Naive thymus-derived CD4-positive, alpha-beta T cell (primary cell): ENCODE results near the gene ST3GAL6. TPM values are rescaled to one million over a fixed set of nuclear protein-coding genes. Genes with fewer than 3 reads are reported as not detected.

Source experiments
- ATAC-seq: fragments of 150-1000 bp; cut with Tn5 transposase; 2 replicates; pipeline ENCODE4 v1.10.0; 2021; ENCODE audit warnings: mild to moderate bottlenecking, moderate library complexity
- CTCF ChIA-PET: fragments of 350-600 bp; sonication (Branson Sonifier 250); formaldehyde crosslinking; loops from one replicate; lab custom pipeline; 2021; ENCODE audit warnings: antibody characterized with exemption; lab: Charles Lee
- POLR2A ChIA-PET: fragments of 350-600 bp; sonication (Branson Sonifier 250); formaldehyde crosslinking; loops from one replicate; lab custom pipeline; 2021; ENCODE audit warnings: antibody characterized with exemption, inconsistent platforms; lab: Charles Lee
- DNase-seq, 9 donors: peaks; one replicate each; pipeline versions ENCODE4 v3.0.0 to v3.0.0-alpha.2; 2020 to 2022; ENCODE audit warnings: mixed read lengths in 1 of 9
- H3K27ac ChIP-seq: one replicate; pipeline ENCODE4 v1.7.0; 2013; ENCODE audit warnings: mild to moderate bottlenecking, low read depth, low read length, moderate library complexity
- H3K27me3 ChIP-seq, 2 donors: one replicate each; pipeline ENCODE4 v1.7.0; 2013; ENCODE audit warnings: low read length in 2 of 2, mild to moderate bottlenecking in 2 of 2, moderate library complexity in 2 of 2; ENCODE audit not compliant: control insufficient read depth in 2 of 2, insufficient read depth in 2 of 2
- H3K36me3 ChIP-seq, 3 experiments: 1 replicate in 2 of 3; 2 replicates in 1 of 3; pipeline ENCODE4 v1.7.0; 2013; ENCODE audit warnings: low read length in 3 of 3, mild to moderate bottlenecking in 3 of 3, moderate library complexity in 1 of 3; ENCODE audit not compliant: insufficient read depth in 3 of 3, control insufficient read depth in 2 of 3
- H3K4me1 ChIP-seq, 2 donors: one replicate each; pipeline ENCODE4 v1.7.0; 2013; ENCODE audit warnings: low read length in 2 of 2, mild to moderate bottlenecking in 2 of 2, moderate library complexity in 1 of 2; ENCODE audit not compliant: control insufficient read depth in 2 of 2, insufficient read depth in 2 of 2
- H3K4me3 ChIP-seq: 2 replicates; pipeline ENCODE4 v1.7.0; 2013; ENCODE audit warnings: mild to moderate bottlenecking, low read length
- H3K9me3 ChIP-seq, 3 experiments: 1 replicate in 2 of 3; 2 replicates in 1 of 3; pipeline ENCODE4 v1.7.0; 2013; ENCODE audit warnings: low read length in 3 of 3; ENCODE audit not compliant: control insufficient read depth in 2 of 3
- H3K27ac Mint-ChIP-seq, 9 donors: one replicate each; pipeline ENCODE4 v1.8.0; 2020 to 2022; ENCODE audit warnings: mixed read lengths in 9 of 9, mild to moderate bottlenecking in 8 of 9, moderate library complexity in 5 of 9, inconsistent platforms in 2 of 9
- H3K27me3 Mint-ChIP-seq, 5 donors: one replicate each; pipeline ENCODE4 v1.8.0; 2021 to 2022; ENCODE audit warnings: mixed read lengths in 5 of 5, mild to moderate bottlenecking in 1 of 5
- H3K36me3 Mint-ChIP-seq, 5 donors: one replicate each; pipeline ENCODE4 v1.8.0; 2020 to 2022; ENCODE audit warnings: mixed read lengths in 5 of 5, mild to moderate bottlenecking in 3 of 5, inconsistent platforms in 1 of 5
- H3K4me1 Mint-ChIP-seq, 7 donors: one replicate each; pipeline ENCODE4 v1.8.0; 2020 to 2022; ENCODE audit warnings: mixed read lengths in 7 of 7, mild to moderate bottlenecking in 3 of 7, inconsistent platforms in 1 of 7
- H3K4me3 Mint-ChIP-seq, 10 donors: one replicate each; pipeline ENCODE4 v1.8.0; 2020 to 2022; ENCODE audit warnings: mild to moderate bottlenecking in 10 of 10, mixed read lengths in 10 of 10, moderate library complexity in 6 of 10, inconsistent platforms in 2 of 10
- H3K9me3 Mint-ChIP-seq, 11 donors: one replicate each; pipeline ENCODE4 v1.8.0; 2020 to 2022; ENCODE audit warnings: mixed read lengths in 11 of 11, mild to moderate bottlenecking in 4 of 11, inconsistent platforms in 1 of 11, moderate library complexity in 1 of 11
- intact Hi-C, 2 donors: fragments of 100-400 bp; cut with micrococcal nuclease; formaldehyde crosslinking; loops; one replicate each; pipeline ENCODE4 v1.15.1; 2023
- polyA plus RNA-seq, 2 donors: library from polyadenylated mRNA; unstranded; fragments of 300-500 nt; fragmentation: Illumina TruSeq; gene quantifications; one replicate each; pipeline ENCODE4 v1.2.3, GENCODE V29; 2021
- total RNA-seq, 6 experiments: library from RNA in 5 of 6; stranded (reverse) in 5 of 6; gene quantifications; 1 replicate in 5 of 6; 2 replicates in 1 of 6; pipeline ENCODE4 v1.2.3 and lab custom pipeline; 2021 to 2026

ST3GAL6 gene
- total and polyA plus RNA-seq, 7 experiments from 2014 or later = 0.47 to 13.5 (median 0.78) TPM; not detected in 2

DNA sequence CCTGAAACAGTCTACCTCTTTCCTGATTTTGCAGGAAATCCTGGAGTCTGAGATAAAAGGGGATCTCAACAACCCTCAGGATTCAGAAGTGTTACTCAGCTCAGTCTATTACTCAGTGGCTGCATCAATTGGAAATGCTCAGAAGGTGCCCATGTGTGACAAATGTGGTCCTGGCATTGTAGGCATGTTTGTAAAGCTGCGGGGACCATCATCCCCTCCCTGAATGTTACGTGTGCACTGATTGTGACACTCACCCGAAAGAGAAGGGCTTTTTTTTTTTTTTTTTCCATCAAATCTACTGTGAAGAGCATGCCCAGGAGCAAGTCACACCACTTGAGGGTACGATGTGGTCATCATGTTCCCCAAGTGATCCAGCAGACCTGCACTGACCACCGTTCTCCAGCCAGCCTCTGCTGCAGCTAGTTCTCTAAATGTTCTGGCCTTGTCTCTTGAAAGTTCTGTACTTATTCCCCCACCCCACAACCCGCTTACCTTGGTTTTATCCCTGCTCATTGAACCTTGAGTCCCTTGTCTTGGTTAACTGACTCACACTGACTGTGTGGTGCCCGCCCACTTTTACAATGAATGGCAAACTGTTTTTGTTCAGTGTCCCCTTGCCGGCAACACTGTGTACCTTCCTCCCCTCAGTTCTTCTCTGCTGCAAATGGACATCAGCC lies 19.8 kb downstream of the ST3GAL6 start:
- Mint-ChIP-seq H3K4me1 (peaks cover 0 to 10% (median 0%) of the 10 kb centered on the region in 7 donors), H3K4me3 (no peak overlapping the region), H3K36me3 (no peaks in the 10 kb centered on the region), H3K9me3 (peaks cover 0 to 2% (median 0%) of the 10 kb centered on the region in 11 donors), H3K27me3 (peaks cover 2 to 20% (median 18%) of the 10 kb centered on the region in 5 donors), H3K27ac (no peak overlapping the region)
- POLR2A ChIA-PET = no interaction called here
- Histone ChIP-seq H3K36me3 (no peaks in the 10 kb centered on the region), H3K4me1 (no peaks in the 10 kb centered on the region), H3K9me3 (no peaks in the 10 kb centered on the region), H3K27ac (no peak overlapping the region), H3K4me3 (no peak overlapping the region), H3K27me3 (no peaks in the 10 kb centered on the region)
- no peak for ATAC-seq
- intact Hi-C loops = no loop called here
- CTCF ChIA-PET = no interaction called here
- DNase-seq = no peak

- H3K4me3 ChIP-seq = no peak overlapping the region
- ATAC-seq = no peak
- Mint-ChIP-seq H3K4me1 (peaks cover 0 to 5% (median 0%) of the 10 kb centered on the region in 7 donors), H3K9me3 (peaks cover 0 to 2% (median 0%) of the 10 kb centered on the region in 11 donors), H3K27ac (no peak overlapping the region), H3K36me3 (no peaks in the 10 kb centered on the region), H3K4me3 (no peak overlapping the region), H3K27me3 (peaks cover 2 to 15% (median 14%) of the 10 kb centered on the region in 5 donors)
- ChIA-PET POLR2A (no interaction called here), CTCF (no interaction called here)
- H3K4me1 ChIP-seq = no peaks in the 10 kb centered on the region
- no peaks in the 10 kb centered on the region for H3K36me3 ChIP-seq
- intact Hi-C loops = no loop called here
- H3K27ac ChIP-seq = no peak overlapping the region
- H3K9me3 ChIP-seq = no peaks in the 10 kb centered on the region
- H3K27me3 ChIP-seq = no peaks in the 10 kb centered on the region
- no peak for DNase-seq
Measured at GRCh38 chr3:98784042-98784441, 20.9 kb downstream of the ST3GAL6 start.

DNA sequence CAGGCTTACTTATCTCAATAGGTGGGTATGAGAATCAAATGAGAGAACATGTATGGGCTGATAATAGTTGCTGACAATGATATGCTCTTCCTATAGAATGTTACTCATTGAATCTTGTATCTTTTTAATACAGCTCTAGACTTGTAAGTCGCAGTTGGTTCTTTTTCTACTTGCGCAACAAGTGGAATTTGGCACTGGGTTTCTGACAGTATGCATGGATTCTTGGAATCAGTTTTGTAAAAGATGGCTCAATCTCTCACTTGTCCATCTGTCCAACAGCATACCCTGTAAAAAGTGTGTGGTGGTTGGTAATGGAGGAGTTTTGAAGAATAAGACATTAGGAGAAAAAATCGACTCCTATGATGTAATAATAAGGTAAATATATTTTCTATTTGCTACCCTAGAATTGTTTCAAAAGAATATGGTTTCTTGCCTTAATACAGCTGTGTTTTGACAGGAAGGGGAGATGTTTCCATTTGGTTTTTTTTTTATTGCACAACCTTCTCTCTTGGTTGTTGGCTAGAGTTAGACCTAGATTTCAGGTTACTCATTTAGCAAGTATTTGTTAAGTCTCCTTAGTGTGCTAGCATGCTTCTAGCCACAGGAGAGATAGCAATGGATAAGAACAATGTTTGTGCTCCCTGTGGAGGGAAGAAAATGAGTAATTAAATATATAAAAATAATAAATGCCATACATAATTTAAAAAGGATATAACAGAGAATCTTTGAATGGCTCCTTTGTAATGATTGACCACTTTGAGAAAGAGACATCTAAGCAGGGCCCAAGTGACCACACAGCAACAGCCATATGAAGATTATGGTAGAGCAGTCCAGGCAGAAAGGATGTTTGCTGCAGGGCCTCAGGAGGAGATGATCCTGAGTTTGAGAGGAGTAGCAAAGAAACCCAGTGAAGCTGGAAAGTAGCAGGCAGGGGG lies 21.8 kb downstream of the ST3GAL6 start:
- H3K36me3 ChIP-seq = no peaks in the 10 kb centered on the region
- ATAC-seq (no peak), DNase-seq (no peak)
- Mint-ChIP-seq H3K27me3 (peaks cover 4 to 14% (median 10%) of the 10 kb centered on the region in 5 donors), H3K36me3 (no peaks in the 10 kb centered on the region), H3K4me1 (peaks cover 0 to 2% (median 0%) of the 10 kb centered on the region in 7 donors), H3K27ac (no peak overlapping the region), H3K4me3 (no peak overlapping the region), H3K9me3 (peaks cover 0 to 2% (median 0%) of the 10 kb centered on the region in 11 donors)
- H3K4me3 ChIP-seq = no peak overlapping the region
- no peak overlapping the region for H3K27ac ChIP-seq
- H3K27me3 ChIP-seq = no peaks in the 10 kb centered on the region
- ChIA-PET POLR2A (no interaction called here), CTCF (interaction anchor here (0.6 to 0.8 kb wide), 2 partner anchors 13 to 810 kb away, joined by 3 to 4 read pairs; no protein-coding TSS in a partner anchor)
- no peaks in the 10 kb centered on the region for H3K9me3 ChIP-seq
- no peaks in the 10 kb centered on the region for H3K4me1 ChIP-seq
- intact Hi-C loops = no loop called here

DNA sequence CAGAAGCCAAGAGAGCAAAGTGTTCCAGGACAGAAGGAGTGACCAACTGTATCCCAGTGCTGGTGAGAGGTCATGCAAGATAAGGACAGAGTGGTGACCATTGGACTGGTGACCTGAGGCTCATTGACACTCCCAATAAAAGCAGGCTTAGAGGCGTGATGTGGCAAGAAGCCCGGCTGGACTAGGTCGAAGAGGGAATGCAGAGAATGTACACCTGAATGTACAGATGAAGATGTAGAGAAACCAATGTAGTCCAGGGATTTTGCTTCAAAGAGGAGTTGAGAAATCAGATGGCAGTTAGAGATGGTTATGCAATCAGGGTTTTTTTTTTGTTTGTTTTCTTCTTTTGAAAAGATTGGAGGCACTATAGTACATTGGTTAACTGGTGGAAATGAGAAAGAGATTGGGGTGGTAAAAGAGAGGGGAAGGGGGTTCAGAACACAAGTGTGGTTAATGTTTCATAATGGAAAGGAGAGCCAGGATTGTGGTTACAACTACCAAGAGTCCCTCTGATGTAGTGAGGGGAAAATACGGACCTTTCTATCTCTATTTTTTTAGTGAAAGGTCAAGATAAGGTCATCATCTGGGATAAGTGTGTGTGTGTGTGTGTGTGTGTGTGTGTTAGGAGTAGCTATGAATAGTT lies 23.3 kb downstream of the ST3GAL6 start:
- no peaks in the 10 kb centered on the region for H3K36me3 ChIP-seq

GRCh38 chr3:98787181-98787580 lies 24.0 kb downstream of the ST3GAL6 start:
- H3K27me3 Mint-ChIP-seq = peaks cover 0 to 14% (median 13%) of the 10 kb centered on the region in 5 donors
- no peaks in the 10 kb centered on the region for H3K9me3 ChIP-seq
- intact Hi-C loops = no loop called here
- no peak overlapping the region for H3K4me3 Mint-ChIP-seq
- no peak overlapping the region for H3K27ac ChIP-seq
- ChIA-PET CTCF (no interaction called here), POLR2A (no interaction called here)
- H3K36me3 ChIP-seq = no peaks in the 10 kb centered on the region
- peaks cover 0 to 2% (median 0%) of the 10 kb centered on the region in 7 donors for H3K4me1 Mint-ChIP-seq
- H3K4me1 ChIP-seq = no peaks in the 10 kb centered on the region
- H3K27ac Mint-ChIP-seq = no peak overlapping the region
- H3K4me3 ChIP-seq = no peak overlapping the region
- DNase-seq (no peak), ATAC-seq (no peak)
- no peaks in the 10 kb centered on the region for H3K36me3 Mint-ChIP-seq
- H3K27me3 ChIP-seq = no peaks in the 10 kb centered on the region
- no peaks in the 10 kb centered on the region for H3K9me3 Mint-ChIP-seq

More for the DNA sequence above, 23.3 kb downstream of the ST3GAL6 start:
- ChIA-PET POLR2A (no interaction called here), CTCF (no interaction called here)
- Mint-ChIP-seq H3K27me3 (peaks cover 0 to 14% (median 10%) of the 10 kb centered on the region in 5 donors), H3K27ac (no peak overlapping the region), H3K9me3 (no peaks in the 10 kb centered on the region), H3K4me1 (peaks cover 0 to 2% (median 0%) of the 10 kb centered on the region in 7 donors), H3K4me3 (no peak overlapping the region), H3K36me3 (no peaks in the 10 kb centered on the region)
- H3K27me3 ChIP-seq = no peaks in the 10 kb centered on the region
- ATAC-seq (peak; percentile 49), DNase-seq (no peak)
- no peaks in the 10 kb centered on the region for H3K9me3 ChIP-seq
- intact Hi-C loops = no loop called here
- H3K4me3 ChIP-seq = no peak overlapping the region
- no peak overlapping the region for H3K27ac ChIP-seq
- H3K4me1 ChIP-seq = no peaks in the 10 kb centered on the region

DNA sequence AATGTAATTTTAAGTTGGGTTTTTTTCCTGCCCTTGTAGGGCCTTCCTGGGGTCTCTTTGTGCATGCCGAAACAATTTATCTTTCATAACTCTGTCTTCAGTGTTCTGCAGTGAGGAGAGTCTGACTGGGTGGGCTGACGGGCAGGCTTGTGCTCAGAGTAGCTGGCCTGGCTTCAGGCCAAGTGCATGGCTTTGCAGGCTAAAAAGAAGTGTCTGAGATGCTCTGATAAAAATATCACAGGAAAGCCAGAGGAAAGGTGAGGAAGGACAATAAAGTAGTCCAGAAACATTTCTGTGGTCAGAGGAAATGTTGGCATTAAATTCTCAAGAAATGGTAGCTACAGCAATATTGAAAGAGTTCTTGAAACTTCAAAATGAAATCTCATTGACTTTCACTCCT lies 25.5 kb downstream of the ST3GAL6 start:
- CTCF ChIA-PET = no interaction called here
- ATAC-seq (no peak), DNase-seq (no peak)
- Mint-ChIP-seq H3K9me3 (no peaks in the 10 kb centered on the region), H3K4me3 (no peak overlapping the region), H3K4me1 (peaks cover 0 to 2% (median 0%) of the 10 kb centered on the region in 7 donors), H3K27me3 (peaks cover 5 to 16% (median 14%) of the 10 kb centered on the region in 5 donors), H3K27ac (no peak overlapping the region), H3K36me3 (no peaks in the 10 kb centered on the region)
- POLR2A ChIA-PET = no interaction called here
- no peak overlapping the region for H3K4me3 ChIP-seq
- no peak overlapping the region for H3K27ac ChIP-seq
- H3K36me3 ChIP-seq = no peaks in the 10 kb centered on the region
- intact Hi-C loops = no loop called here
- H3K4me1 ChIP-seq = no peaks in the 10 kb centered on the region
- H3K9me3 ChIP-seq = no peaks in the 10 kb centered on the region
- no peaks in the 10 kb centered on the region for H3K27me3 ChIP-seq
